ENCODE measurements around the gene ELOVL1. TPM values are rescaled to one million over a fixed set of nuclear protein-coding genes. Genes with fewer than 3 reads are reported as not detected.
"Not testable (repeated sequence)": the region's sequence is repeated elsewhere in the genome, so short reads cannot be mapped to it uniquely, and the experiment has no call there.

Gene ELOVL1
- 68.7 TPM for polyA plus RNA-seq
- long read RNA-seq, donor 1, transcript ELOVL1-201 (8 exons, 1,477 nt) = major isoform, 10 of 16 reads
- long read RNA-seq, donor 1, partial matches to known transcripts = 0 of 16 reads
- long read RNA-seq, donor 1, other reads (novel, unspliced or antisense) = 0 of 16 reads
- long read RNA-seq, donor 2, transcript ELOVL1-201 (8 exons, 1,477 nt) = major isoform, 21 of 49 reads
- long read RNA-seq, donor 2, partial matches to known transcripts = 27 of 49 reads
- long read RNA-seq, donor 2, other reads (novel, unspliced or antisense) = 0 of 49 reads
- long read RNA-seq, donor 3 = 0 reads
- long read RNA-seq, donor 4, partial matches to known transcripts = 0 of 4 reads
- long read RNA-seq, donor 4, other reads (novel, unspliced or antisense) = 0 of 4 reads
- long read RNA-seq, donor 5, transcript ELOVL1-201 (8 exons, 1,477 nt) = major isoform, 12 of 16 reads
- long read RNA-seq, donor 5, partial matches to known transcripts = 0 of 16 reads
- long read RNA-seq, donor 5, other reads (novel, unspliced or antisense) = 0 of 16 reads
- long read RNA-seq, donor 6, transcript ELOVL1-201 (8 exons, 1,477 nt) = major isoform, 17 of 29 reads
- long read RNA-seq, donor 6, partial matches to known transcripts = 8 of 29 reads
- long read RNA-seq, donor 6, other reads (novel, unspliced or antisense) = 0 of 29 reads
- long read RNA-seq, donor 7, transcript ELOVL1-201 (8 exons, 1,477 nt) = major isoform, 11 of 13 reads
- long read RNA-seq, donor 7, partial matches to known transcripts = 0 of 13 reads
- long read RNA-seq, donor 7, other reads (novel, unspliced or antisense) = 0 of 13 reads
- long read RNA-seq, donor 8, transcript ELOVL1-201 (8 exons, 1,477 nt) = major isoform, 26 of 35 reads
- long read RNA-seq, donor 8, partial matches to known transcripts = 6 of 35 reads
- long read RNA-seq, donor 8, other reads (novel, unspliced or antisense) = 0 of 35 reads
- long read RNA-seq, donor 9, transcript ELOVL1-201 (8 exons, 1,477 nt) = major isoform, 20 of 30 reads
- long read RNA-seq, donor 9, partial matches to known transcripts = 7 of 30 reads
- long read RNA-seq, donor 9, other reads (novel, unspliced or antisense) = 0 of 30 reads
- long read RNA-seq, donor 10, transcript ELOVL1-201 (8 exons, 1,477 nt) = major isoform, 19 of 30 reads
- long read RNA-seq, donor 10, partial matches to known transcripts = 6 of 30 reads
- long read RNA-seq, donor 10, other reads (novel, unspliced or antisense) = 0 of 30 reads
- long read RNA-seq, donor 11, transcript ELOVL1-201 (8 exons, 1,477 nt) = major isoform, 8 of 13 reads
- long read RNA-seq, donor 11, partial matches to known transcripts = 0 of 13 reads
- long read RNA-seq, donor 11, other reads (novel, unspliced or antisense) = 0 of 13 reads

- Histone ChIP-seq H3K4me1 (ENCODE audit: control insufficient read depth, insufficient read depth, low read length) (peaks cover 42% of the 10 kb centered on the region), H3K27ac (ENCODE audit: low read length) (peak within 1 kb of the TSS; percentile 88), H3K4me3 (ENCODE audit: low read length) (peak within 1 kb of the TSS; percentile 69), H3K9me3 (ENCODE audit: control insufficient read depth, low read depth, low read length) (no peaks in the 10 kb centered on the region), H3K27me3 (ENCODE audit: control insufficient read depth, insufficient read depth, low read length) (no peaks in the 10 kb centered on the region), H3K36me3 (ENCODE audit: control insufficient read depth, insufficient read depth, low read length) (peaks cover 24% of the 10 kb centered on the region)
- 0% methylated on average over 1 of the region's 58 CpGs for WGBS (ENCODE audit: insufficient coverage, low lambda C conversion rate)
- peak; percentile 86 to 96 for DNase-seq
These were observed at the start of gene ELOVL1 for GRCh38 chr1:43367904-43368645. TSS of gene ELOVL1 (minus strand) at chr1:43368011. CDS start at chr1:43365609, 2,402 bp downstream.

- 100% methylated on average over 1 of the region's 5 CpGs for WGBS (ENCODE audit: insufficient coverage, low lambda C conversion rate)
- Histone ChIP-seq H3K4me1 (ENCODE audit: control insufficient read depth, insufficient read depth, low read length) (no peaks in the 10 kb centered on the region), H3K36me3 (ENCODE audit: control insufficient read depth, insufficient read depth, low read length) (peaks cover 60% of the 10 kb centered on the region), H3K27me3 (ENCODE audit: control insufficient read depth, insufficient read depth, low read length) (no peaks in the 10 kb centered on the region), H3K4me3 (ENCODE audit: low read length) (no peak overlapping the region), H3K27ac (ENCODE audit: low read length) (no peak overlapping the region), H3K9me3 (ENCODE audit: control insufficient read depth, low read depth, low read length) (no peaks in the 10 kb centered on the region)
- no peak for DNase-seq
These were observed 48.1 kb upstream of the ELOVL1 start for GRCh38 chr1:43415901-43416300.

GRCh38 chr1:43414634-43415223 is 46.9 kb upstream of the ELOVL1 start:
- Histone ChIP-seq H3K27me3 (ENCODE audit: control insufficient read depth, insufficient read depth, low read length) (no peaks in the 10 kb centered on the region), H3K36me3 (ENCODE audit: control insufficient read depth, insufficient read depth, low read length) (peaks cover 49% of the 10 kb centered on the region), H3K9me3 (ENCODE audit: control insufficient read depth, low read depth, low read length) (no peaks in the 10 kb centered on the region), H3K4me3 (ENCODE audit: low read length) (no peak overlapping the region), H3K4me1 (ENCODE audit: control insufficient read depth, insufficient read depth, low read length) (no peaks in the 10 kb centered on the region), H3K27ac (ENCODE audit: low read length) (no peak overlapping the region)
- WGBS (ENCODE audit: insufficient coverage, low lambda C conversion rate) = no CpG with 5 or more reads among the region's 5 CpGs
- DNase-seq = peak; percentile 32 to 45

- not testable (repeated sequence) for H3K27ac ChIP-seq (ENCODE audit: low read length); DNase-seq; H3K4me1 ChIP-seq (ENCODE audit: control insufficient read depth, insufficient read depth, low read length); H3K27me3 ChIP-seq (ENCODE audit: control insufficient read depth, insufficient read depth, low read length); H3K4me3 ChIP-seq (ENCODE audit: low read length); H3K9me3 ChIP-seq (ENCODE audit: control insufficient read depth, low read depth, low read length)
- peaks cover 44% of the 10 kb centered on the region for H3K36me3 ChIP-seq (ENCODE audit: control insufficient read depth, insufficient read depth, low read length)
- 100% methylated on average over 1 of the region's 1 CpG for WGBS (ENCODE audit: insufficient coverage, low lambda C conversion rate)
These were observed 45.6 kb upstream of the ELOVL1 start for GRCh38 chr1:43413426-43413825.

GRCh38 chr1:43410571-43410970 is 42.8 kb upstream of the ELOVL1 start:
- peaks cover 6% of the 10 kb centered on the region for H3K4me1 ChIP-seq (ENCODE audit: control insufficient read depth, insufficient read depth, low read length)
- H3K27ac ChIP-seq (ENCODE audit: low read length) = no peak overlapping the region
- DNase-seq = no peak
- no peak overlapping the region for H3K4me3 ChIP-seq (ENCODE audit: low read length)
- H3K9me3 ChIP-seq (ENCODE audit: control insufficient read depth, low read depth, low read length) = no peaks in the 10 kb centered on the region
- WGBS (ENCODE audit: insufficient coverage, low lambda C conversion rate) = no CpG with 5 or more reads among the region's 3 CpGs
- H3K27me3 ChIP-seq (ENCODE audit: control insufficient read depth, insufficient read depth, low read length) = no peaks in the 10 kb centered on the region
- peaks cover 33% of the 10 kb centered on the region for H3K36me3 ChIP-seq (ENCODE audit: control insufficient read depth, insufficient read depth, low read length)

- DNase-seq = no peak
- Histone ChIP-seq H3K27me3 (ENCODE audit: control insufficient read depth, insufficient read depth, low read length) (no peaks in the 10 kb centered on the region), H3K9me3 (ENCODE audit: control insufficient read depth, low read depth, low read length) (no peaks in the 10 kb centered on the region), H3K27ac (ENCODE audit: low read length) (no peak overlapping the region), H3K4me3 (ENCODE audit: low read length) (no peak overlapping the region), H3K36me3 (ENCODE audit: control insufficient read depth, insufficient read depth, low read length) (peaks cover 42% of the 10 kb centered on the region), H3K4me1 (ENCODE audit: control insufficient read depth, insufficient read depth, low read length) (peaks cover 6% of the 10 kb centered on the region)
- no CpG with 5 or more reads among the region's 2 CpGs for WGBS (ENCODE audit: insufficient coverage, low lambda C conversion rate)
These were observed 38.0 kb upstream of the ELOVL1 start for GRCh38 chr1:43405876-43406234.

- Histone ChIP-seq H3K36me3 (ENCODE audit: control insufficient read depth, insufficient read depth, low read length) (peaks cover 41% of the 10 kb centered on the region), H3K27ac (ENCODE audit: low read length) (peak overlapping the region; percentile 33), H3K4me3 (ENCODE audit: low read length) (no peak overlapping the region), H3K4me1 (ENCODE audit: control insufficient read depth, insufficient read depth, low read length) (peaks cover 6% of the 10 kb centered on the region), H3K9me3 (ENCODE audit: control insufficient read depth, low read depth, low read length) (no peaks in the 10 kb centered on the region), H3K27me3 (ENCODE audit: control insufficient read depth, insufficient read depth, low read length) (no peaks in the 10 kb centered on the region)
- peak; percentile 83 to 91 for DNase-seq
- no CpG with 5 or more reads among the region's 6 CpGs for WGBS (ENCODE audit: insufficient coverage, low lambda C conversion rate)
These were observed 37.5 kb upstream of the ELOVL1 start for GRCh38 chr1:43405219-43405875.

GRCh38 chr1:43404353-43404752 is 36.5 kb upstream of the ELOVL1 start:
- Histone ChIP-seq H3K36me3 (ENCODE audit: control insufficient read depth, insufficient read depth, low read length) (peaks cover 41% of the 10 kb centered on the region), H3K27me3 (ENCODE audit: control insufficient read depth, insufficient read depth, low read length) (no peaks in the 10 kb centered on the region), H3K27ac (ENCODE audit: low read length) (no peak overlapping the region), H3K4me3 (ENCODE audit: low read length) (no peak overlapping the region), H3K4me1 (ENCODE audit: control insufficient read depth, insufficient read depth, low read length) (peaks cover 6% of the 10 kb centered on the region), H3K9me3 (ENCODE audit: control insufficient read depth, low read depth, low read length) (no peaks in the 10 kb centered on the region)
- WGBS (ENCODE audit: insufficient coverage, low lambda C conversion rate) = no CpG with 5 or more reads among the region's 6 CpGs
- DNase-seq = no peak
